ENCODE results near the gene SCN4A.

- TF ChIP-seq CTCF (IDR thresholded peaks at IDR 0.05; ENCODE audit: low read depth, low read length), result peak; percentile 65
- TF ChIP-seq POLR2A (IDR thresholded peaks at IDR 0.05; ENCODE audit: extremely low read depth, insufficient read length), result no peak
- no peak for TF ChIP-seq MYC (IDR thresholded peaks at IDR 0.05; ENCODE audit: low read depth, low read length)
- TF ChIP-seq MAX (IDR thresholded peaks at IDR 0.05; ENCODE audit: low read depth, low read length), result no peak
Observed at GRCh38 chr17:63911657-63912100, 61.0 kb downstream of the SCN4A start.

Measured in NB4 (cell line).